GM08714 (cell line): ENCODE results near the gene MED15.
"Not testable (repeated sequence)": the region's sequence is repeated elsewhere in the genome, so short reads cannot be mapped to it uniquely, and the experiment has no call there.

ENCODE experiments used
- H3K4me3 ChIP-seq: fragments of 200-500 bp; sonication (Bioruptor generic); 2 replicates; pipeline ENCODE4 v1.5.1; 2014; ENCODE audit warnings: mild to moderate bottlenecking, low read length, inconsistent platforms
- ZNF274 ChIP-seq: IDR thresholded peaks from 2 replicates; pipeline ENCODE4 v1.6.1; 2012; ENCODE audit warnings: mild to moderate bottlenecking, low read depth, low read length

The MED15 gene

GRCh38 chr22:20491346-20491745 lies 16.1 kb upstream of the MED15 start:
- H3K4me3 ChIP-seq, result no peak overlapping the region
- no peak for TF ChIP-seq ZNF274

- H3K4me3 ChIP-seq, result peak within 1 kb of the TSS; percentile 86
- no peak for TF ChIP-seq ZNF274
These were observed 12.2 kb upstream of the MED15 start, which contains the start of gene KLHL22 for GRCh38 chr22:20494978-20495860. TSS of gene KLHL22 (minus strand) at chr22:20495795. CDS start at chr22:20489211, 6,584 bp downstream.

DNA sequence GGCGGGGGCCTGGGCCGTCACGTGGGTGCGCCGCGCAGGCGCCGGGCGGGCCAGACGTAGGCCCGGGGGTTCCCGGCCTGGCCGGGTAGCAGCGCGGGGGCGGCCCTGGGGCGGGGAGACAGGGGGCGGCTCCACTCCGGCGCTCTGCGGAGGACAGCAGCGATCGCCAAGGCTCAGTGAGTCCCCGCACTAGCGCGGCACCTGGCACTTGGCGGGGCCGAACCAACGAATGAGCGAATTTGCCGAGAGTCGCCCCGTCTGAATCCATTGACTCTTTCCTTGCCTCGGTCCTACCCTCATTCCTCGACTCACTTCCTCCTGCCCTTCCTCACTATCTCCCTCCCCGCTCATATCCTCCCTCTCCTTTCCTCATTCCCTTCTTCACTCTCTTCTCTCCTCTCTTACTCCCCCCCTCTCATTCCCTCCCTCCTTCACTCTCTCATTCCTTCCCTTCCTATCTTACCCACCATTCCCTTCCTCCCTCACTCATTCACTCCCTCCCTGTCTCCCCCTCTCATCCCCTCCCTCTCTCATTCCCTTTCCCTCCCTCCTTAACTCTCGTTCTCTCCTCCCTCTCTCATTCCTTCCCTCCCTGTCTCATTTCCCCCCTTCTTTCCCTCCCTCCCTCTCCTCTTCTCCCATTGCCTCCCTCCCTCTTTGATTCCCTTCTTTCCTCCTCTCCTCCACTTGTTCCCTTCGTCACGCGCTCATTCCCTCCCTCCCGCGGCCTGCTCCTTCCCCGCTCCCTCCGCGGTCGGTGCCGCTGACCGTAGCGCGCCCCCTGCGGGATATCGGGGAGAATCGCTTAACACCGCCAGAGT lies 11.3 kb upstream of the MED15 start:
- H3K4me3 ChIP-seq, result peak overlapping the region; percentile 75
- no peak for TF ChIP-seq ZNF274

DNA sequence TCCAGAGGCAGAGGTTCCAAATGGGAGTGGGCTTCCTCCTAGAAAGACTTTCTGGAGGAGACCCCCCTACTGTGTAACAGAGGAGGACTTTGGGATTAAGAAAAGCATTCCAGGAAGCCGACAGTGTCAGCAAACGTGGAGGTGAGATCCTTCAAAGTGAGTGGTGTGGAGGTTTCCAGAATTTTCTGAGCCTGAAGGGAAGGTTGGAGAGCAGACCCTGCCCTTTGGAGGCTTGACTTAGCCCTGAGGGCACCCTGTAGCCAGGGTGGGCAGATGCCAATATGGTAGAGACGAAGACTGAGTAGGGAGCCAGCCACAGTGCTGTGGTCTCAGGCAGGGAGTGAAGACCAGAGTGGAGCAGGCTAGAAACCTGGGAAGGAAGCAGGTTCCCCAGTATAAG lies 10.0 kb upstream of the MED15 start:
- H3K4me3 ChIP-seq, result no peak overlapping the region
- no peak for TF ChIP-seq ZNF274

DNA sequence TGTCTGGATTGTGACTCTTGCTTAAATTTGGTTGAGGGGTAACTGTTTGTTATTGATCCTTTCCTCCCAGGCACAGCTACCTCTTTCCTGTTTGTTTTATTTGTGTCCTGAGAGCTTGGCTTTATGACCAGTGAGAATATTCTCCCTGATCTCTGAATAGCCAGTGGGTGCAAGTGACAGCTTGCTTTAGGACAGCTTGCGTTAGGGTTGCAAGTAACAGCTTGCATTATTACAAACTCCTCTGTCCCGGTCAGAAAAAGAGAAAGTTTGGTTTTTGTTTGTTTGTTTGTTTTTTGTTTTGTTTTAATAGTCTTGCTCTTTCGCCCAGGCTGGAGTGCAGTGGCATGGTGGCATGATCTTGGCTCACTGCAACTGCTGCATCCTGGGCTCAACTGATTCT lies 8.5 kb upstream of the MED15 start:
- H3K4me3 ChIP-seq, result no peak overlapping the region
- TF ChIP-seq ZNF274, result no peak

GRCh38 chr22:20499769-20500168 lies 7.6 kb upstream of the MED15 start:
- no peak overlapping the region for H3K4me3 ChIP-seq
- no peak for TF ChIP-seq ZNF274

GRCh38 chr22:20503816-20504215 lies 3.6 kb upstream of the MED15 start:
- no peak overlapping the region for H3K4me3 ChIP-seq
- TF ChIP-seq ZNF274, result no peak

- H3K4me3 ChIP-seq, result not testable (repeated sequence)
These were observed 3.0 kb upstream of the MED15 start for GRCh38 chr22:20504293-20504922.

DNA sequence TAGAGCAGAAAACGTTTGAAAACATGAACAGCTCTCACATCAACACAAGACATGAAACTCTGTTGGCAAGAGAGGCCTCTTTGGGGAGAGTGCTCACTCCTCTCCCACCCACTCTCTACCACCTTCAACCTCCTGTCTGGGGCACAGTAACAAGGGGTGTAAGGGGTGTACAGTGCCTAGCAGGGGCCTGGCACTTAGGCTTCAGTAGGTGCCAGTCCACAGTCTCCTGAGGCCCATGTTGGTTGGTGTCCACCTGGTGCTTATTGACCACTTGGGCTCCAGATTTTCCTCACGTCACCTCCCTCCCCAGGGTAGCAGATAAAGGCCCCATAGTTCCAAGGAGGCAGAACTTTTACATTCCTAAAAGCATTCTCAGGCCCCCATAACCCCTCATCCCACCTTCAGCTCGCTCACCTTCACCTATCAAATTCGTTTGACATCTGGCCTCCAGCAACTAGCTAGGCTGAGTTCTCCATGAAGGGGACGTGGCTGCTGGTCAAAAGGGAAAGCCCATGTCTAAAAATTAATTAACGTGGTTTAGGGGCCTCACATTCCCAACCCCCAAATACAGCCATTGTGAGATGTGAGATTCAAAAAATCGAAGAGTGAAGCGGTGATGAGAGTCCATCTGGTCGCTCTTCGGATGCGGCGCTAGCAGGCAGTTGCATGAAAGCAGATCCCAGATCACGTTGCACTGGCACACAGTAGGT lies 712 bp upstream of the MED15 start:
- peak overlapping the region; percentile 13; the same call in 1 of the 2 replicates for H3K4me3 ChIP-seq
- TF ChIP-seq ZNF274, result no peak

- H3K4me3 ChIP-seq, result peak overlapping the region; percentile 90
These were observed 801 bp downstream of the MED15 start for GRCh38 chr22:20508067-20508755.

DNA sequence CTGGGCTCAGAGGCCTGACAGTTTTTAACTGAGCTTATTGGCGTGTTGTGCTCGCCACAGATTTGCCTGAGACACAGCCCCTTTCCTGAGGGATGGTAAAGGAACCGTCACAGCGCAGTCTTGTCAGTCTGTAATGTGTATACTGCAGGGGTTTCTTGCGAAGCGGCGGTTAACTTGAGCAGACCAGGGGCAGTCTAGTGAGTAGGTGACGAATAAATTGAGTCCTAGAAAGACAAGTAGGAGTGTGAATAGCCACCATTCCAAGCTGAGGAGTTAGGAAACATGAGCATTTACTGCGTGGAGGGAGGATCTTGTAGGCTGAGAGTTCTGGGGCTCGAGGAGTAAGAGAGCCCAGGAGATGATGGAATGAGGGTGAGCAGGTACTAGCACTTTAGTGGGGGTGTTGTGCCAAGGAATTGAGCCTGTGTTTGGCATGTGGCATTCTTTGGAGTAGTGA lies 1.4 kb downstream of the MED15 start:
- TF ChIP-seq ZNF274, result no peak
- peak overlapping the region; percentile 90 for H3K4me3 ChIP-seq

- peak overlapping the region; percentile 90 for H3K4me3 ChIP-seq
These were observed 2.1 kb downstream of the MED15 start for GRCh38 chr22:20509344-20510047.

More at GRCh38 chr22:20509344-20510047, 2.1 kb downstream of the MED15 start:
- TF ChIP-seq ZNF274, result no peak
